ENCODE data around the gene NEK9.

Gene NEK9

DNA sequence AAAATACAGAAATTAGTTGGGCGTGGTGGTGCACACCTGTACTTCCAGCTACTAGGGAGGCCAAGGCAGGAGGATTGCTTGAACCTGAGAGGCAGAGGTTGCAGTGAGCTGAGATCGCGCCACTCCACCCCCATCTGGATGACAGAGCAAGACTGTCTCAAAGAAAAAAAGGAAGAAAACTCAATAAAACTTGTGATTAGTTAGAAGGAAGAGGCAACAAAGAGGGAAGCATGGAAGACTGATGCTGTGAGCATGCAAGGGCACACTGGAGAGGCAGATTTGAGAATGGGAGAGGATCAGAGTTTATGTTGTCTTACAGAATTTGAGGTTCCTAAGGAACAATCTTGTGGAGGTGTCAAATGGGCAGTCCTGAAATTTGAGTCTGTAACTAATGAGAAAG is 60.2 kb downstream of the NEK9 start:
- no peak for DNase-seq (ENCODE audit: low spot score)

DNA sequence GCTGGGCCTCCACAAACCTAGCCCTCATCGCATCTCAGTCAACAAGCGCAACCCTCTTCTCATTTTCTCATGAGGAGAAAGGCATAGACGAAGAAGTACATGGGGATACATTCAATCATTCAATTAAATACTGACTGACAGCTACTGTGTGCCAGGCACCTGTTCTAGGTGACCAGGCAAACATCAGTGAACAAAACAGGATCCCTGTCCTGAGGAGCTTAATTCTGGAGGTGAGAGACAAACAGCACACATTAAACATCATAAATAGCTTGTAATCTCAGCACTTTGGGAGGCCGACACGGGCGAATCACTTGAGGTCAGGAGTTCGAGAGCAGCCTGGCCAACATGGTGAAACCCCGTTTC is 62.7 kb downstream of the NEK9 start:
- no peak for DNase-seq (ENCODE audit: low spot score)

DNA sequence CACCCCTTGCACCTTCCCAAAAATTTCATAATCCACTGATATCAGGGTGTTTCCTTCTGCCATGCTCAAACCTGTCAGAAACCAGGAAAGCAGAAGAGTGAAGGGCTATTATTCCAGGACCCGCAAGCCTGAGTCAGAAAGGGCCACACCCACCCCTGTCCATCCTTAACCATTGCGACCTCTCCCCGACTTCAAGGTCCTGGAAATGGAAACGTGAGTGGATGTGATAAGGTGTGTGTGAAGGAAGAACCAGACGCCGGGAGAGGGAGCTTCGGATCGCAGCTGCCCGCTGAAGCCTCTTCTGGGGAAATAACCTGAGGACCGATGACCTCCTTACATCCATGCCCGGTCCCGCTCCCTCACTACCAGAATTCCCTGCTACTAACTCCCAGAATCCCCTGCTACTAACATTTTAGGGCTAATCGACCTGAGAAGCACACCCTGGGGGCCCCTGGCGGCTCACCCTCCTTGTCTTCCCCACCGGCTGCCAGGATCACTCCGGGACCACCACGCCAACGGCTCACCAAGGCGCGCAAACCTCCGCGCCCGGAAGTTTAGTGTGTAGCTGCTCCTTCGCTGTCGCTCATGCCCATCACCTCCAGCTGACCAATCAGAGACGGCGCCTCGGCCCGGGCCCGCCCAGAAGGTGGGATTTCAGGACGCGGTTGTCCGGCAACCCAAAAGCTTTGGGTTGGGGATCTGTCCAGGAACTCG is 63.2 kb downstream of the NEK9 start, which contains the start of gene ACYP1:
TSS of gene ACYP1 (minus strand) at position 534 of the 714 bp plus-strand sequence. CDS start at position 63, 471 bp downstream.
- DNase-seq (ENCODE audit: low spot score): peak; percentile 74

DNA sequence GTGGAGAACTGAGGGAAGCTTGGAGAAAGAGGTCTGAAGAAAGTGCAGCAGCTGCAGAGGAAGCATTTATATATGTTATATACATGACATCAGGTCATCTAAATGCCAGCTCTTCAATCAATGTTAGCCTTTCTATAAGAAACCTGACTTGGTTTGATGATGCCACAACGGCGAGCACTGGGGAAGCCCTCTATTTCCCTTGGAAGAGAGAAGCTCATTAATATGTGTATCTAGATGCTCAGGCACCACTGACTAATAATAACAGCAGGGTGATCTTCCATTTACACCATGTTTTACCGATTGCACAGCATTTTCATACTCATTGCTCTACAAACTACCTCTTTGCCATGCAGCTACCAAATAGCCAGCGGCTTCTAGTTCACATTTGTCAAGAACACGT is 63.8 kb downstream of the NEK9 start:
- DNase-seq (ENCODE audit: low spot score): no peak

DNA sequence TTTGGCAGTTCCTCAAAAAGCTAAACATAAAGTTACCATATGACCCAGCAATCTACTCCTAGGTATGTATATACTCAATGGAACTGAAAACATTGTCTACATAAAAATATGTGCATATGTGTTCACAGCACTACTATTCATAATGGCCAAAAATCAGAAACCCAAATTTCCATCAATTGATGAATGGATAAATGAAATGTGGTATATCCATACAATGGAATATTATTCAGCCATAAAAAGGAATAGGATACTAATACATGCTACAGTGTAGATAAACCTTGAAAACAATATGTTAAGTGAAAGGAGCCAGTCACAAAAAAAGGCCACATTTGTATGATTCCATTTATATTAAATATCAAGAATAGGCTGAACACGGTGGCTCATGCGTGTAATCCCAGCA is 66.4 kb downstream of the NEK9 start:
- no peak for DNase-seq (ENCODE audit: low spot score)

DNA sequence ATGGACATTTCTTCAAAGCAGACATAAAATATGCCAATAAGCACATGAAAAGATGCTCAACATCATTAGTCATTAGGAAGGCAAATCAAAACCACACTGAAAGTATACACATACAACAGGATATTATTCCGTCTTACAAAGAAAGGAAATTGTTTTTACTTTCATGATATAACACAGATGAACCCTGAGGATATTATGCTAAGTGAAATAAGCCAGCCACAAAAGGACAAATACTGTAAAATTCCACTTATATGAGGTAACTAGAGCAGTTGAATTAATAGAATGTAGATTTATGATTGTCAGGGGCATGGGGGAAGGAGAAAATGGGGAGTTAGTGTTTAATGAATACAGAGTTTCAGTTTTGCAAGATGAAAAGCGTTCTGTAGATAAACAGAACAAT is 67.2 kb downstream of the NEK9 start:
- no peak for DNase-seq (ENCODE audit: low spot score)

DNA sequence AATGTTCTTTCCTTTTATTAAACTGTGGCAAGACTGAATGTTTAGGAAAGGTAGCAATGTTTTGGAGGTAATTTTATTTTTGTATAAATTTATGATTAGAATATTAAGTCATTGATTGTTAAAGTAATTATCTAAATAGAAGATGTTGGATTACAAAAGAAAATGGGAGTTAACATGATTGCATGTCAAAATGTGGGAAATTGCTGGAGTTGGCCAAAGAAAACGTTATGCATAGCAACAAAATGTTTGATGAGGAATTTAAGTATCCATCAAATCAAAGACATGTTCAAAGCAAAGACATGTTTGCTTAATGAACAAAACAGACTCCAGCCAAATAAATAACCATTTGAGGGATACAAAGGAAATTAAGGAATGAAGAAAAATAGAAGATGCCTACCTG is 72.4 kb downstream of the NEK9 start:
- no peak for DNase-seq (ENCODE audit: low spot score)

DNA sequence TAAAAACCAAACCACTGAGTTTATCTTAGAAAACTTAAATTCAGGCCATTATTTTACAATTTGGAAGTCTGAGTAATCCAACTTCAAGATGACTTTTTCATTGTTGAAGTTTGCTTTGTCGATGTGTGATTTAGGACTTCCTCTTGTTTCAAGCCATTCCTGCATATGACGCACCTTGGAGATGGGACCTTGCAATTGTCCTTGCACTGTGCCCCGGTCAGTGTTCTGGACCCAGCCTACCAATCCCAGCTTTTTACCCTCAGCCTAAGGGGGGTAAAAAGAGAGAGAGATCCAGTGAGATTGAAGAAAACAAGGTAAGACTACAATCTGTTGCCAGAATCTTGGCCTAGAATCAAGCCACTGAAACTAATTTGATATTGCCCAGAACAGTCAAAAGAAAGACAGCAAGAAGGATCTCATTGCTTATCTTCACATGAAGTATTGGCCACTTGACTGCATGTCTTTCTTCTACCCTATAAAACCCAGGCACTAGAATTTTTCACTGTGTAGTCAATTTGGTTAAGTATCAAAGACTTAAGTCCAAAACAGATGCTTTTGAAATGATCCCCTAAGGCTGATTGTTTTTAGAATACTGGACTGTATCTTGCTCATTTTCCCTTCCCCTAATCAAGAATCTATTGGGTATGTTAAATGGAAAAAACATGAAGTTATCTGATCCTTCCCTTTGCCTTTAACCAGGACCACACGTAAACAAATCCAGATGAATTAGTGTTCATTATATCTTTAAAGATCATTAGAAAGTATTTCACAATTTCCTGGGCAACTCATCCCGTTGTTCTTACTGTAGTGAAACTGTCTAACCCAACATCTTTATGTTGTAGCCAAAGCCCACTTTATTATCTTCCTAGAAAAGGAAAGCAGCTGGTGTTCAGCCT is 73.2 kb downstream of the NEK9 start:
- peak; percentile 30 for DNase-seq (ENCODE audit: low spot score)

DNA sequence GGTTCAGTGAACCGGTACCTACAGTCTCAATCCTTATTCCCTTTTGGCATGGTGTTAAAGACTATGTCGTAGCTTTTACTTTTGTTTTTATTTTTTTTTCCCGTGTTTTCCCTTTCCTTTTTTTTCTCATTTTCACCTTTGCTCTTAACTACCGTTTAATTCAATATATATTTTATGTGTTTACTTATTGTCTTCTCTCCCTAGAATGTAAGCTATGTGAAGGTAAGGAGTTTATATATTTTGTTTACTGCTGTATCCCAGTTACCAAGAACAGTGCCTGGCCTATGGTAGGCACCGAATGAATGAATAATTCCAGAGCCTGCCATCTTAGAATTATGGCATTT is 75.3 kb downstream of the NEK9 start:
- DNase-seq (ENCODE audit: low spot score): no peak

DNA sequence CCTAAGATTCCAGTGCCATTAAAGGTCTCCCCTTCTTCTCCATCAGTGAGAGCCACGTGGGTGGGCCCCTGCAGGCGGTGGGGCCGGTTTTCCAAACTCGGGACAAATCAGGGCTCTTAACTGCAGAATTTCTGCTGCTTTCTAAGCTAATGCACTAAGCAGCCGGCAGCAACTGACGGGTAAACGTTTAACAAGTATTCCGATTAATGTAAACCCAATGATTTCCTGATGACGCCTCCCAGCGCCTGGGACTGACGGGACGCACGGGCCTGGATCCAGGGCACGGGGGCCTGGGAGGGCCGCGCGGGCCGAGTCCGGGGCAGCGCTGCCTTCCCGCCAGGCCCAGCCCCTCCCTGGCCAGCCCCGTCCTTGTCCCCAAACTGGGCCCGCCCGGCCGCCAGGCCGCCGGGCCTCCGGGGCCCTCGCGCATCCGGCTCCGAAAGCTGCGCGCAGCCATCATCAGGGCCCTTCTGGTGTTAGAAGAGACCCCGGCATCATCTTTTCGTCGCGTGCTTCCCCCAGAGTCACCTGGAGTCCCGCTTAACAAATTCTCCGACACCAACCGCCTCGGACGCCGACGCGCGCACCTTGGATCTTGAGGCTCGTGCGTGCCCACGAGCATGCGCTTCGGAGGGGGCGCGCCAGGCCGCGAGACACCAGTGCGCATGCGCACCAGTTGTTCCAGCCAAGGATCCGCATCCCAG is 75.8 kb downstream of the NEK9 start, which contains the start of gene MLH3:
TSS of gene MLH3 (minus strand) at position 616 of the 704 bp plus-strand sequence. CDS start 1,812 bp downstream, outside the sequence.
- peak; percentile 75 for DNase-seq (ENCODE audit: low spot score)

DNA sequence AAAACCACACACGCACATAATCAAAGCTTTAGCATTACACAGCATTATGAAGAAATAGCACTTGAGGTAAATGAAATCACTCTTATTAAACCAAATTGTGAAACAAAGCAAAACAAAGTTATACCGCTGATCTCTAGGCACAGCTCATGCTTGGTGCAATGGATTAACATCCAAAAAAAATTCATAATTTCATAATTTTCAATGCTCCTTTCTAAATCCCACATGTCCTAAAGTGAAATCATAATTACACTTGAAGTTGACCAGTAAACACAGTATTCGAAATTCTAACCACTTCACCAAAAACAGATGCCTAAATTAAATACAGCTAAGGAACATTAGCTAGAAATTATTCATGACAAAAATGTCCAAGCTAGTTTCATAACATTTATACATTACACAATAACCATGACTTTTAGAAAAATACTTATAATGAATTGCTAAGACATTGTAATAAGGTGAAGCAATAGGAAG is 77.1 kb downstream of the NEK9 start:
- DNase-seq (ENCODE audit: low spot score): no peak

DNA sequence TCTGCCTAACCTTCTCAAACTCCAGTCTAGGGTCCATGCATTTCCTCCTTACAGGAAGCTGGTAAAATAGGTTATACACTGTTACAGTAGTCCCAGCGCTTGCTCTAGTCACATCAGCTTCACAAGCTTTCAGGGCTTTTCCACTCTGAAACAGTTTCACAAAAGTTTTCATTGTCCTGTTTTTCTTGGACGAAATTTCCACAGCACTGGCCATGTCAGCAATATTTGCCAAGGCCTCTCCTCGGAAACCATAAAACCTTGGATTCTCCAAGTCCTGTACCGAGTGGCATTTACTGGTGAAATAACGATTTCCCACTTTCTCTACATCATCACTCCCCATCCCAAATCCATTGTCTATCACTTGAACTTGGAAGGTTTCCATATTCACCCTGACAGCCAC is 77.7 kb downstream of the NEK9 start:
- no peak for DNase-seq (ENCODE audit: low spot score)

DNA sequence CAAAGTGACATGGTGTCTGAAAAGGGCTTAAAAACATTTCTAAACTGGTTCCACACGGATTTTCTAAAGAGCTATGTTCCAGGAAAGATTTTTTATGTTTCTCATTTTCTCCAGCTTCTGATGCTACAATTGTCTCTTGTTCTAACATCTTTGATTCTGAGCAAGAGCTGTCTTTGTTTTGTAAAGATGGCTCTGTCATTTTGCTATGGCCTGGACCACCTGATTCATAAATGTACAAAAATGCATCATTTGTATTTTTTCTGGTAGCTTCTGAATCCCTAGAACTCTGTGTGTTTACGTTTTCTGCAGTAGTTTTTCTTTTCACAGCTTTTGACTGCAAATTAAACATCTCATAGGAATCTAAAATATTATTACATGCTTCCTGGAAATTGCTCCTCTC is 78.7 kb downstream of the NEK9 start:
- no peak for DNase-seq (ENCODE audit: low spot score)

DNA sequence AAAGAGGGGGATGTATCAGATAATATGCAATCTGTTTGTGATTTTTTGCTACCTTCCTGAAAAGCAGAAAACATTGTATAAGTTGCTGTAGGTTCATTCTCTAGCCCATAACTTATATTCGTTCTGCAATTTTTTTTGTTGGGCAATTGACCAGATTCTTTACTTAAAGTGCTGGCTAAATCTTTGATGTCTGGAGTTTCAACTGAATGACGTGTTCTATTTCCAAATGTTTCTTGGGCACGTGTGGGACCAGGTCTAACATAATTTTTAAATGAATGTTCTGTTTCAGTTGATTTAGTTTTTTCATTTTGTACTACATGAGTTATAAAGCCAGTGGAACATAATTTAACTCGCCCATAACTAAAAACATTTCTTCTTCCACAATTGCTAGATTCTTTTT is 79.3 kb downstream of the NEK9 start:
- no peak for DNase-seq (ENCODE audit: low spot score)

DNA sequence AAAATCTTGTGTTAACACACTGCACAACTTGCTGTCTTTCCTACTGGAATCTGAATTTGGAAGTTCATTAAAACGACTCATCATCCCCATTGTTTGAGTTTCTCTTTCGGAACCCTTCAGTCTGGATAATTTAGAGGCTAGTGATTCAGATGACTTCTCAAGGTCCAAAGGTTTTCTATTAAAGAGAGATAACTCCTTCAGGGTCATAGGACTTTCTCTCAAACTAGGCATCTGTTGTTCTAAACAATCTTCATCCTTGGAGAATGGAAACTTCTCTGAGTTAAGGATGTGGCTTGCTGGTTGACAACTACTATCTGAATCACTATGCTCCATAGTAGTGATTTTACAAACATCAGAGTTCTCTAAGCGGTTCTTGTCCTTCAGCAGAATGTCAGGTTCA is 79.9 kb downstream of the NEK9 start:
- DNase-seq (ENCODE audit: low spot score): peak; percentile 68

DNA sequence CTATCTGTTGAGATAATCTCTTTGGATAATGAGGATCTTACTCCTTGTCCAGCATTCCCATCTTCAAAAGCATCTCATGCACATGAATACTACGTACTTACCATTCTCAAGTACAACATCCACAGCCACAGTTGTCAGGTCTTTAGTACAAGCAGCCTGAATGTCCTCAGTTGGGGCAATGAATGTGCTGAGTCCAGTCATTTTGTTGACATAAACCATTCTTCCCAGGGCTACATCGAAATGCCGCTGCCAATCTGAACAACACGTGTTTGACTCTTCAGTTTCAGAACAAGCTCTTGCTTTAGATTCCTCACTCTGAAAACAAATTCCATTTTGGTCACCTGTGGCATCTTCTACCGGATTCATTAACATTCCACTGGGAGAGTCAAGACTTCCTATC is 80.6 kb downstream of the NEK9 start:
- no peak for DNase-seq (ENCODE audit: low spot score)

DNA sequence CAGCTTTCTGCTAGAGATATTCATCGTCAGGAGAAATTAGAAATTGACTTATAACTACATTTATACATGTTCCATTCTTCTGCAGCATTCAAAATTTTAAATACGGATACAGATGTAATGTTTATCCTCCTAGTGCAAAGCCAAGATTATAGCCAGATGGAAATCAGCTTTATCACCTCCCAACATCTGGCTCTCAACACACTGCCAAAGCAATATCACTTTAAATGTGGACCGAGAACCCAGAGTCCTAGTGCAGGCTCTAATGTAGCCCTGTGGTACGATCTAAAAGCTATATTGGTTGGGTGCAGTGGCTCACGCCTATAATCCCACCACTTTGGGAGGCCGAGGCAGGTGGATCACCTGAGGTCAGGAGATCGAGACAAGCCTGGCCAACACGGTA is 82.1 kb downstream of the NEK9 start:
- no peak for DNase-seq (ENCODE audit: low spot score)

DNA sequence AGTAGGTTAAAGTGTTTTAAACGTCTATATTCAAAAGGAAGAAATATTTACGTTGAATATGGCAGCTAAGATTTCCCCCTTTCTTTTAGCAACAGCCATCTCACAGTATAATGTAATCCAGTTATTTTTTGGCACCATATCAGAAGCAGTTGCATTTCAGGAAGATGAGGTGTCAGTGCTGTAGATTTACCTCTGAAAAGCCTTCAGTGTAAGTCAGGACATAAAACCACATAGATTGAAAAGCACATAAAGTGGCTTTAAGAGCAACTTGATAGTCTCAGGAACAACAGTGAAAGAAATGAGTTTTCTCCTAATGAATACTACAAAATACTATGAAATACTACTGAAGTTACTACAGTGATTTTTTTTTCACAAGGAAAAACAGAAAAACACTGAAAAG is 82.5 kb downstream of the NEK9 start:
- DNase-seq (ENCODE audit: low spot score): peak; percentile 28

DNA sequence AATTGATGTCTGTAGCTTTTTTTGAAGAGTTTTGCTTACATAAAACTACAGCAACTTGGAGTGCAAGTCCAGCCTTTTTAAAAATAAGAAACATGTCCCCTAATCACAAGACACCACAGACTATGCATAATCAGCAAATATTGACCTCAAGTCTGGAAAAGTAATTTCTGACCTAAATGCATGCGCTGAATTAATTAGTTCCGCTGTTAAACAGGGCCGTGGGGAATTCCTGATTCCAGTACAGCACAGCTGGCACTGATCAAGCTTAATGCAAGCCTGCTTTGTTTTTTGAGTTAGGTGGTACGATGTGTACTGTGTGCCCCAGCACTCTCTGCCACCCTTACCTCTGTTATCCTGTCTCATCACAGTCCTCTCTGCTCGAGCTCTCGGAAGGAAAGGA is 84.8 kb downstream of the NEK9 start:
- no peak for DNase-seq (ENCODE audit: low spot score)

DNA sequence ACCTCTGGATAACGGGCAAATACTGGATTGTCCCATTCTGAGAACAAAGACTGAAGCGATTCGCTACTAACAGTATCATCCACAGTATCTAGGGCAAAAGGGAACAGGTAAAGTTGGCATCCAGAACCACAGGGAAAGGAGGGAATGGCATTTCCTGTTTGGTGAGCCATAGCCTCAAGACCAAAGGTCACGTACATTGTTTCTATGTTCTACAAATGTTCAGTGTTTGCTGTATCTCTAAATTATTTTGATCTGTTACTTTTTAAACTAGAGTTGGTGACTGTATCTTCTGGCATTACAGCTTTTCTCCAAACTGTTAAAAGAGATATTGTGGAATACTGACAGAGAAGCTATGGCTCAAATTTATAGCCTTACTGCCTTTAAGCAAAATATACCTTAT is 85.2 kb downstream of the NEK9 start:
- DNase-seq (ENCODE audit: low spot score): no peak

DNA sequence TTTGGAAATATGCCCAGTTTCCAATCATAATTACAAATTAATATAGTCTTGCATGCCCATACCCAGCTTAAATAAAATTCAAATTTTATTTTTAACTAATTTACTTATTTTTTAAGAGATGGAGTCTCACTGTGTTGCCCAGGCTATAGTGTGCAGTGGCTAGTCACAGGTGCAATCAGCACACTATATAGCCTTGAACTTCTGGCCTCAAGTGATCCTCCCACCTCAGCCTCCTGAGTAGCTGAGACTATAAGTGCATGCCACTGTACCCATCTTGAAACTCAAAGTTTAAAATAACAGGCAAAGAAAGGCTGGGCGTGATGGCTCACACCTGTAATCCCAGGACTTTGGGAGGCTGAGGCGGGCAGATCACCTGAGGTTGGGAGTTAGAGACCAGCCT is 85.9 kb downstream of the NEK9 start:
- no peak for DNase-seq (ENCODE audit: low spot score)

DNA sequence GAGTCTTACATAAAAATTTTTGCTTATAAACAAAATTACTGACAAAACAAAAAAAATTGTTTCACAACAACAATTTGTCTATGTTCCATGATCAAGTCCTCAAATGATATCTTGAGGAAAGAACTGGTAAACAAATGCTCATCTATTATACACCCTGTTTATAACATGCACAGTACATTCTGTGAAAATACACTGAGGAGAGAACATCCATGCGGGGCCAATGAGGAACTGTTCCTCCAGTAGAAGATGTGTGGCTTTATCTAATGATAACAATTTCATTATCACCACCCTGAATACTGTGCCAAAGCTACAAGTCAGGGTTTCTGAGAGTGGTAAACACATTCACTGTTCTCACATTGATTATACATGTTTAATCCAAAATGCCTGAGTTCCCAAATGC is 86.3 kb downstream of the NEK9 start:
- no peak for DNase-seq (ENCODE audit: low spot score)

DNA sequence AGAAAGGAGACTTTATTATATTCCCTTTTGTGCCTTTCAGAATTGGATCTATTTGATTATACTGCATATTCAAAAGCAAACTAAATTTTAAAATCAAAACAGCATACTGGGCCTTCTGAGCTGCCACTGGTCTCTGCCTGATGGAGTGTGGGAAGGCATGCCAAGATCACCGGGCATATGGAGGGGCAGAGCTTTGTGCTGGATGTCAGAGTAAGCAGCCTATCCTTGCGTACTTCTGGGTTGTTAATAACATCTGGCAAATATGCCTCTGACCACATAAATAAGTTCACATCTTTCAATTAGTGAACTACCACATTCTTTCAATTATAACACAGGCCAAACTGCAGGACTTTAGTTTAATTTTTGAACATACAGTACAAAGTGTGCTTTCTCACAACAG is 93.9 kb downstream of the NEK9 start:
- no peak for DNase-seq (ENCODE audit: low spot score)
